Esophagus muscularis mucosa (tissue), 4 donors: ENCODE results near the gene POMC.

Experiments
- CTCF ChIP-seq, 3 experiments: fragments of 200-600 bp in 2 of 3; fragments of 450-650 bp in 1 of 3; sonication (generic) in 2 of 3; IDR thresholded peaks; one replicate each; pipeline ENCODE4 v1.5.1; 2017 to 2019; ENCODE audit warnings: antibody characterized with exemption in 3 of 3, mild to moderate bottlenecking in 2 of 3, moderate library complexity in 1 of 3
- EP300 ChIP-seq: sonication (generic); formaldehyde crosslinking; IDR thresholded peaks from one replicate; pipeline ENCODE4 v1.6.1; 2017; ENCODE audit warnings: antibody characterized with exemption
- POLR2A ChIP-seq: fragments of 450-650 bp; IDR thresholded peaks from one replicate; pipeline ENCODE4 v1.6.1; 2017; ENCODE audit warnings: antibody characterized with exemption, moderate library complexity, mild to moderate bottlenecking, low read depth
- POLR2AphosphoS5 ChIP-seq, 2 donors: sonication (generic); formaldehyde crosslinking; IDR thresholded peaks; one replicate each; pipeline ENCODE4 v1.6.1; 2017; ENCODE audit warnings: antibody characterized with exemption in 2 of 2

- TF ChIP-seq CTCF (IDR thresholded peaks at IDR 0.05): no peak
- no peak for TF ChIP-seq POLR2A
- TF ChIP-seq POLR2AphosphoS5 (IDR thresholded peaks at IDR 0.05): no peak
- no peak for TF ChIP-seq EP300
Measured at GRCh38 chr2:25176138-25176537, 7.8 kb upstream of the POMC start.
